GM19240 (cell line): ENCODE data around the gene PRDM16.
"Not testable (repeated sequence)": the region's sequence is repeated elsewhere in the genome, so short reads cannot be mapped to it uniquely, and the experiment has no call there.

ENCODE experiments used
- DNase-seq: peaks from one replicate; pipeline ENCODE4 v3.0.0; 2011; ENCODE audit warnings: low spot score; ENCODE audit not compliant: insufficient read length

PRDM16 gene

GRCh38 chr1:3226191-3226590, 157.2 kb downstream of the PRDM16 start:
- no peak for DNase-seq

- no peak for DNase-seq
These were observed 157.8 kb downstream of the PRDM16 start for GRCh38 chr1:3226701-3227350.

DNA sequence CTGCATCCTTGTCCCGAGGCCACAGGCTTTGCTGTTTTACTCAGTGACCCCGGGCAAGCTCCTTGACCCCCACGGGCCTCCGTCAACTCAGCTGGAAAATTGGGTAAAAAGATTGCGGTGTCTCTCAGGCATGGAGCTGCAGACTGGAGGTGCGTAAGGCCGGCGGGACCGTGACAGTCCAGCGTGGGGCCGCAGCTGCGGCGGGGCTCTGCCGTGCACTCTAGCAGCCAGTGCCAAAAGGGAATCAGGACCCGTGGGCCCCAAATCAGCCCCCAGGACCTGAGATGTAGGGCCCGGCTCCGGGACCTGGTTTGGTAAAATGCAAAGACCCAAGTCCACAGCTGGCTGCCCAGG, 158.3 kb downstream of the PRDM16 start:
- DNase-seq: no peak

DNA sequence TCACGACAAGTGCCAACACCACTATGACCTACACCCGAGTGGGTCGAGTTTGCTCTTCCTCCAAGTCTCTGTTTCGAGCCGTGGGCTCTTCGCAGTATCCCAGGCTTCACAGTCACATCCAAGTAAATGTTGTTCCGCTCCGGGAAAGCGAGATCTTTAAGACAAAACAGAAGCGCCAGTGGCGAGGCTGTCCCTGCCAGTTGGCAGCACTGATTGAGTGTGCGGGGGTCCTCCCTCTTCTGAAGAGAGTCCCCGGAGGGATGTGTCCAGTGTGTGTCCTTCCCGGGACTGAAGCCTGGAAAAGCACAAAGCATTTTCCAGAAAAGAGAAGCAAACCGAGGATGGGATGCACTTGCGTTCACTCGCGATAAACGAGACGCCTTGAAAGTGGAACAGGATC, 158.9 kb downstream of the PRDM16 start:
- no peak for DNase-seq

- DNase-seq: no peak
These were observed 160.2 kb downstream of the PRDM16 start for GRCh38 chr1:3229081-3229725.

DNA sequence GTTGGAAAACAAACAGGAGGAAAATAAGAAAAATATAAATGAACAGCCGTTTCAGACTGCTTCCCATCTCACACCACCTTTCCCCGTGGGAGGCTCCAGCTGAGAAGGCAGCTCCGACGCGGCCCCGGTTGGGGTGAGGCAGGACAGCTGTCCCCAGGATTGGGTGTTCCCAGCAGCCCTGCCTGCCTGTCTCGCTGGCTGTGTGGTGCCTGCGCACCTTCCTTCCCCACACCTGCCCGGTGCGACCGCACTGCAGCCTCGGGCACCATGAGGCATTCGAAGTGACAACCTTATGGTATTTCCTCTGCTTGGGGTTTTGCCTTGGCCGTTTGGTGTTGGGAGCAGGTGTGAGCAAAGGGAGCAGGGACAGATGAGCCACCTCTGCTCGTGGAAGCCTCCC, 161.6 kb downstream of the PRDM16 start:
- DNase-seq: no peak

DNA sequence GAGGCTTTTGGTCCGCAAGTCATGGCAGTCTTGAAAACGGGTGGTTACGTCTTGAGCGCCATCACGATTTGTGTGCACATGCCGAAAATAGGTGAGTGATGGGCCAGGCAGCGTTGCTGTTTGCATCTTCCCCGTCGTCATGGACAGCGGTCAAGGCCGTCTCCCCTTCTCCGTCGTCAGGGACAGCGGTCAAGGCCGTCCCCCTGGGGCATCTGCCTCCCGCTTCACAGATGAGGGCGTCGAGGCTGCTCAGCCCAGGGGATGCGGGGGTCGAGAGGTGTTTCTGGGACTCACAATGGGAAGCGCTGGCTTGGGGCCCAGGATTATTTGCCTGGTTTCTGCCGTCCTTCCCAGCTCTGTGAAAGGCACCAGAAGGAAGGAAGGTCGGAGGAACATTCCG, 162.2 kb downstream of the PRDM16 start:
- no peak for DNase-seq

DNA sequence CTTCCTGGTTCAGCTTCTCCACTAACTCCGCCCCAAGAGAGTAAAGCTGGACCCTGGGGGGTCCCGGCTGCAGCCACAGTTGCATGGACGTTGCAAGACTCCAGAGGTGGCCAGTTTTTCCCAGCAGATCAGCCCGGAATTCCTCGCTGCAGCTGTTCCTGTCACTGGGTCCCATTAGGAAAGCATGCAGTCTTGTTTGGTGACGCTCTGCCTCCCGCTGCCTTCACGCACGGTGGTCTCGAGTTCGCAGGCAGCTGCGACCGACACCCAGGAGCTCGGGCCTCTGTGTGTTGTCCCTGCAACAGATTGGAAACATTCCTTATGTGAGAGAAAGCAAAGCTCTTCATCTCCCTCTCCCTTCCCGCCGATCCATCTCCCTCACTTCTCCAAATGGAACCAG, 162.8 kb downstream of the PRDM16 start:
- no peak for DNase-seq

DNA sequence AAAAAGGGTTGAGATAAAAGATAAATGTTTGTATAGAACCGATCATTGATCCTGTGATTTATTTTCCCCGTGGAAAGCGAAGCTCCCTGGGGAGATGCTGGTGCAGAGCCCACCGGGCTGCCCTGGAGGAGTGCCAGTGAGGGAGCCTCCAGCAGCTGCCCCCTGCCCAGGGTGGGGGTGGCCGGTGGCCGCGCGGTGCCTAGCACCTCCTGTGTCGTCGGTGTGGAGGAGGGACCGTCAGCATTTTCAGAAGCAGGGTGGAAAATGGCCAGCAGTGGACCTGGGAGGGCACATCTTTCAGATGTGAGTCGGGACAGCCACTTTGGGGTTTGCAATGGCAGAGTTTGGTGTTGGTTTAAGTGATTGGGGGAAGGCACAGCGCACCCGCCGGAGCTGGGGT, 164.0 kb downstream of the PRDM16 start:
- DNase-seq: no peak

- no peak for DNase-seq
These were observed 164.5 kb downstream of the PRDM16 start for GRCh38 chr1:3233551-3233950.

- DNase-seq: no peak
These were observed 165.3 kb downstream of the PRDM16 start for GRCh38 chr1:3234281-3234680.

- no peak for DNase-seq
These were observed 166.0 kb downstream of the PRDM16 start for GRCh38 chr1:3234956-3235355.

DNA sequence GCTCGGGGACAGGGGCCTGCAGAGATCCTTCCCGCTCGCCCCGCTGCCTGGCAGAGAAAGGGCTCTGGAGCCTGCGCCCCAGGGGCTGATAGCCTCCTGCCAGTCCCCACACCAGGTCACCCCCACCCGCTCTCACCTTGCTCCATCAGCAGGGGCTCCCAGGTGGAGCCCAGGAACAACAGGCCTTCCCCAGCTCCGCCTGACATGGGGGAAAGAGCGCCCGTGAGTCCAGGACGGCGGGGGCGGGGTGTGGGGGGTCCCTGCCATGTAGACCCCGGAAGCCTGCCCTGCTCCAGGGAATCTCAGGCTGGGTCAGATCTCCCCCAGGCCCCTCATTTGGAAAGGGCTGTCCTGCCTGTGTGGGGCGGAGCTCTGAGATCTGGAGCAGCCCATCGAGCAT, 166.5 kb downstream of the PRDM16 start:
- DNase-seq: no peak

DNA sequence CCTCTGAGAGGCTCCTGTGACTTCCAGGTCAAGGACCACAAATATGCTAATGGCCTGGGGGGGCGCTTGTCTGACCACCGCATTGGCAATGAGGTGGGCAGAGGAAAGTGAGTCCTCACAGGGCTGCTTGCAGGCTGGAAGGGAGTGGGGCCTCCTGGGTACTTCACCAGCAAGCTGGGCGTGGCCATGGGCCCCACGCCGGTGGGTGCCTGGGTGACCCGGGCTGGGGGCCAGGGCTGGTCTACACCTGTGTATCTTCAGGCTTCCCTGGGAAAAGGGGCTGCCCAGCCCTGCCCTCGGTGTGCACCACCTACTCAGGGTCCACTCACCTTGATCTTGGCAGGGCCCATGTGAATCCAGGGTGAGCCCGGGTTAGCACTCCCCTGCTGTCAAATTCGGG, 167.4 kb downstream of the PRDM16 start:
- no peak for DNase-seq

DNA sequence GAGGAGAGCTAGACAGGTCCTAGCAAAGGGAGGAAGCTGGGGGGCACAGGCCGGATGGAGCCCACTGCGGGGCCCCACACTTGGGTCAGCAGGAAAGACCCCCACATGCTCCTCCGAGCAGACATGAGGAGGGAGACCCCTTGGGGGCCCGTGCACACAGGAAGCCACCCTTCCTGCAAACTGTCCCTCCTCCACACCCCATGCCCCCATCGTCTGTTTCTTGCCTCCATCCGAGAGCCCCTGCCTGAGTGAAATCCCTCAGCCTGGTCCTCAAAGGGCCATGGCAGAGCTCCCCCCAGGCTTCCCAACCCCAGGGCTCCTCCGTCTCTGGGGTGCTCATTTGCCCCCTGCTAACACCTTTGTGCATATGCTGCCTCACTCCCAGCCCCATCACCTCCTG, 168.0 kb downstream of the PRDM16 start:
- no peak for DNase-seq

DNA sequence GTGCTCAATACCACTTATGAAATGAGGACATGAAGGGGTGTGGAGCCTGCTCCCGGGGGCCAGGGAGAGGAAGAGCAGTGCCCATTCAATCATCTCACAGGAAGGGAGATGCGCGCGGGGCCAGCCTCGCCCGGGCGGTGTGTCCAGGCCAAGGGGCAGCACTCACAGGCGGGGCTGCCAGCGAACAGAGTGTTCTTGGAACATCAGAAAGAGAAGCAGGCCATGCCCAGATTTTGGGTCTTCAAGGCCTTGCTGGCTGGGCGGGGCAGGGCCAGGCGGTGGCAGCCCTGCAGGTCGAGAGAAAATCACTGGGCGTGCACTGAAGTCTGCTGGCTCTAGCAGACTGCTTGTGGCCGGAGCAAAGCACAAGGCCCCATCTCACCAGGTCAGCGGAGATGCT, 168.6 kb downstream of the PRDM16 start:
- no peak for DNase-seq

GRCh38 chr1:3237994-3238702, 169.1 kb downstream of the PRDM16 start:
- no peak for DNase-seq

GRCh38 chr1:3238703-3239278, 169.8 kb downstream of the PRDM16 start:
- DNase-seq: no peak

- not testable (repeated sequence) for DNase-seq
These were observed 171.0 kb downstream of the PRDM16 start for GRCh38 chr1:3239991-3240390.

DNA sequence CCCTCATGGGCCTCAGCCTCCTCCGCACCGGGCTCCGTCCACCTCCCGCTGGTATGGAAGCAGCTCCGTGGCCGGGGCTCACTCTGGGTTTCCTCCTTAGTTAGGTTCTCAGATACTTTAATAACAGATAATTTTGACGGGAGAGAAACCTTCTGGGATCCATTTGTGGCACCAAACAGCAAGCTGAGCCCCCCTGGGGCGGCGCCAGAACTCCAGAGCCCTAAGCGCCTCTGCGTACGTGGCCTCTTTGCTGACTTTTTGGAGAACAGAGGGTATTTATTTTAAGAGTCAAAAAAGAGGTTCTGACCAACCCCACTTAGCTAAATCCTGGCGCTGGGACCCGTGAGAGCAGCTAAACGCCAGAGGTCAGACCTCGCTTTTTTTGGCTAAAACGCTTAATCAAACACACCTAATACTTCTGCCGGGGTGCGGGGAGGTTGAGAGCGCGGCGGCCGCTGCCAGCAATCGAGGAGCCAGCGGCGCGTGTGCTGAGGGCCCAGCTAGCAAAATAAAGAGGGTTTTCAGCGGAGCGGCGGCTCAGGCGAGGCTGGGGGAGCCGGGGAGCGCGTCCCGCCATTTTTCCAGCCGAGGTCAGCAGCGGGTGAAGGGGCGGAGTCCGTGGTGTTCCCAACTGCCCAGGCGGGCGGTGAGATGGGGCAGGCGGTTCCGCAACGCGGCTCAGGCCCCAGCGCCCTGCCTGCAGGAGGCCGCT, 171.7 kb downstream of the PRDM16 start:
- no peak for DNase-seq

DNA sequence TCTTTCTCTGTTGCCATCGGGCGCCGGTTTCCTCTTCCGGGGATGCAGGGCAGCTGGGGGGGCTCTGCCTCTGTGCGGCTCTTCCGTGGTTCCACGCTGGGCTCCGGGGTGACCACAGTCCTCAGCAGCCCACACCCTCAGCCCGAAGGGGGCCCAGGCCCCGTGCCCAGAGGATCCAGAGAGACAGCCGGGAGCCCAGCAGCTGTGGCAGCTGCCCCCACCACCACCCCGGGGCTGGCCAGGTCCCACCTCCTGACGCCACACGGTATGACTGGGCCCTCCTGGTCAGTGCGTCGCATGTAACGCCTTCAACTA, 172.2 kb downstream of the PRDM16 start:
- DNase-seq: no peak
